GM19468 (cell line): Measurements from ENCODE around the gene IQGAP2.
"Not testable (repeated sequence)": the region's sequence is repeated elsewhere in the genome, so short reads cannot be mapped to it uniquely, and the experiment has no call there.

Experiments used
- ATAC-seq: cut with Tn5 transposase; IDR thresholded peaks from one replicate; pipeline ENCODE4 v1.9.1; 2021; ENCODE audit warnings: mild to moderate bottlenecking, moderate library complexity, moderate number of reproducible peaks; ENCODE audit not compliant: unreplicated experiment; ENCODE audit errors: extremely low read depth

IQGAP2 gene

DNA sequence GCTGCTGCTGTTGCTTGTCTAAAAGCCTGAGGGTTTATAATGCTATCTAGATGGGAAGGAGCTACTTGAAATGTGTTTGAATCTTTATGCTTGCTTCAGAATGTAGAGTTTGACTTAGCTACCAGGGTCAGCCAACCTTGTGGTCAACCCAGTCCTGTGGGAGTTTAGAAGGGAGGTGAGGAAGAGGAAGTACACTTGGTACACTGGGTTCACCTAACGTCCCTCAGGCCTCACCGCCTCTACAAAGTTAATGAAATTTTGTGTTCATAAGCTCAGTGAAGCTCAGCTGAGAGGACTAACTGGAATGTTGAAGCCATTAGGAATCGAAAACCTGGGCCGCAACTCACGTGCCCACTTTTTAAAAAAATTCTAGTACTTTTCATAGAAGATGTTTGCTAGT is 10.7 kb downstream of the IQGAP2 start:
- no peak for ATAC-seq

DNA sequence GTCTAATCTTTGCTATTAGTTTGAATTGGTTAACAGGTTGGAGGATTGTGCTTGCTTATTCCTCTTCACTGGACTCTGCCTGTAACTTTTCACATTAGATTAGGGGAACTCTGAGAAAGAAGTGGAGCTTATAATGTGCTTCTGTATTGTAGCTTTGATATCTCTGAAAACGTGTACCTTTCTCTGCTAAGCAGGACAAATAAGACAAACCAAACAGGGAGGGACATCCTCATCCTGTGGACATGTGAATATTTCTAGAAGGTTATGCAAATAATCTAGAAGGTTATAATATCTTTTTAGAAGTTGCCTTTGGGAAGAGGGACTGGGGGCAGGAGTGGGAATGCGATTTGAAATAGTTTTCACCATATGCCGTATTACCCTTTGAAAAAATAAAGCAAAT is 11.7 kb downstream of the IQGAP2 start:
- ATAC-seq: no peak

GRCh38 chr5:76415855-76416254 is 12.8 kb downstream of the IQGAP2 start:
- no peak for ATAC-seq

DNA sequence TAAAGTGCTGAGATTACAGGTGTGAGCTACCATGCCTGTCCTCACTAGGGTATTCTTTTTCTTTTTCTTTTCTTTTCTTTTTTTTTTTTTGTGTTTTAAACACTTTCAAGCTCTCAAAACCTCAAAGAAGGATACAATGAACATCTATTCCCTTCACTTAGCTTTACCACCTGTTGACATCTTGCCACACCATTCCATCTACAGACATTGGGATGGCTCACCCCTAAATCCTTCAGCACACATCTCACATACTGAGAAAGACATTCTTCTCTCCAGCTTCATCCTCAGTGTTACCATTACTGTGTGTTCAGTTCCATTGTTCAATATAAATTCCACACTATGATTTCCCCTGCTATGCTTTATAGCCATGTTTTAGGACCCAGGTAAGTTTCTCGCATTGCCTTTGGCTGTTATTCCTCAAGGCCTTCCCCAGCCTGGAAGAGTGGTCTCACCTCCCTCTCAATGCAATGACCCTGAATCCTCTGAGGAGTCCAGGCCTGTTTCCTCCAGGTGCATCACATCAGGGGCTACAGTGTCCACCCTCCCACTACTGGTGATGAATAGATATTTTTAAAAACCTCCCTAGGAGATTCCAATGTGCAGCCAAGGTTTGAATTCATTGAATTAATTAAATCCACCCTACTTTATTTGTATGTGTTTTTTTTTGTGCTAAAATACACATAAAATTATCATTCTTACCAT is 16.7 kb downstream of the IQGAP2 start:
- no peak for ATAC-seq

GRCh38 chr5:76422227-76422626 is 19.1 kb downstream of the IQGAP2 start:
- no peak for ATAC-seq

DNA sequence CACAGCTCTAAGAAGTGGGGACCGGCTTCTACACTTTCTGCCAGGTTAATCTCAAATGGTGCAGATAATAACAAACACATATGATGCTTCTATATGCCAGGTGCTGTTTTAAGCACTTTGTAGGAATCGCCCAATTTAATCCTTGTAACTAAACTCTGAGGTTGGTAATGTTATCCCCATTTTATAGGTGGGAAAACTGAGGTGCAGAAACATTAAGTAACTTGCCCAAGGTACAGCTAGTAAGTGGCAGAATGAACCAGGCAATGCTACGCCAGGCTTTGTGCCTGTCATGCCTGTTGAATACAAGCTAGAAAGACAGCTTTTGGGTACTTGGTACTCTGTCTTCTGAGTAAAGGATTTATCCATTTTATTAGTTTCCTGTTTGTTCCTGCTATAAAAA is 19.7 kb downstream of the IQGAP2 start:
- ATAC-seq: no peak

GRCh38 chr5:76425146-76425545 is 22.1 kb downstream of the IQGAP2 start:
- no peak for ATAC-seq

GRCh38 chr5:76425928-76426804 is 23.1 kb downstream of the IQGAP2 start:
- no peak for ATAC-seq

- ATAC-seq: no peak
Measured at GRCh38 chr5:76427206-76428140, 24.4 kb downstream of the IQGAP2 start.

DNA sequence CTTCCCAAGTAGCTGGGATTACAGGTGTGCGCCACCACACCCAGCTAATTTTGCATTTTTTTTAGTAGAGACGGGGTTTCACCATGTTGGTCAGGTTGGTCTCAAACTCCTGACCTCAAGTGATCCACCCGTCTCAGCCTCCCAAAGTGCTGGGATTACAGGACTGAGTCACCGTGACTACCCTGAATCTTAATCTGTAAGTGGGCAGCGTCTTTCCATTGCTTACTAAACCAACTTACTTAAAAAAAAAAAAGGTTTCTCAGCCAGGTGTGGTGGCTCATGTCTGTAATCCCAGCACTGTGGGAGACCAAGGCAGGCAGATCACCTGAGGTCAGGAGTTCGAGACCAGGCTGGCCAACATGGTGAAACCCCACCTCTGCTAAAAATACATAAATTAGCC is 25.5 kb downstream of the IQGAP2 start:
- not testable (repeated sequence) for ATAC-seq

DNA sequence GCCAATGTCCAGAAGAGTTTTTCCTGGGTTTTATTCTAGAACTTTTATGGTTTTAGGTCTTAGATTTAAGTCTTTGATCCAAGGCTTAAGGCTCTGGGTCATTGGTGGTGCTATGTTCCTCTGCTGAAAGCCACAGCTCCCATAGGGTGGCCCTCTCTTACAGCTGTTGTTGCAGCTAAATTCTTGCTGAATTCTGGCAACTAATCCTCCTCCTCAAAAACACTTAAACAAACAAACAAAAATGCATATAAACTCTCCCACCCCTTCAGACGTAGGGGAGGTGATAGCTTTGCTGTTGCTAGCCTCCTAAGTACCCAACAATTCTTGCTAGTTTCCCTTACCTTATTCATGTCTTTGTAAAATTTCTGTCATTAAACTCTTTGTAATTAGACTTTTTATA is 30.2 kb downstream of the IQGAP2 start:
- ATAC-seq: no peak

- not testable (repeated sequence) for ATAC-seq
Measured at GRCh38 chr5:76437507-76437906, 34.4 kb downstream of the IQGAP2 start.

DNA sequence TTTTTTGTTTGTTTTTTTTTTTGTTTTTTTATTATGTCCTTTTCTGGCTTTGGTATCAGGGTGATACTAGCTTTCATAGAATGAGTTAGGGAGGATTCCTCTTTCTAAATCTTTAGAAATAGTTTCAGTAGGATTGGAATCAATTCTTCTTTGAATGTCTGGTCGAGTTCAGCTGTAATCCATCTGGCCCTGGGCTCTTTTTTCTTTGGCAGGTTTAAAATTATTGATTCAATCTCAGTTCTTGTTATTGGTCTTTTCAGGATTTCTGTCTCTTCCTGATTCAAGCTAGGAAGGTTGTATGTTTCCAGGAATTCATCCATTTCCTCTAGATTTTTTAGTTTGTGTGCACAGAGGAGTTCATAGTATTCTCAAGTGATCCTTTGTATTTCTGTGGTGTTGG is 34.9 kb downstream of the IQGAP2 start:
- no peak for ATAC-seq

DNA sequence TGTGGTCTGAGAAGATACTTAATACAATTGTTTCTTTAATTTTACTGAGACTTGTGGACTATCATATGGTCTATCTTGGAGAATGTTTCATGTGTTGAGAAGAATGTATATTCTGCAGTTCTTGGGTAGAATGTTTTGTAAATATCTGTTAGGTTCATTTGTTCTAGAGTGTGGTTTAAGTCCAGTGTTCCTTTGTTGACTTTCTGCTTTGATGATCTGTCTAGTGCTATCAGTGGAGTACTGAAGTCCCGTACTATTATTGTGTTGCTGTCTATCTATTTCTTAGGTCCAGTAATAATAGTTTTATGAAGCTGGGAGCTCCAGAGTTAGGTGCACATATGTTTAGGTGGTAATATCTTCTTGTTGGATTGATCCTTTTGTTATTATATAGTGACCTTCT is 36.1 kb downstream of the IQGAP2 start:
- ATAC-seq: no peak

DNA sequence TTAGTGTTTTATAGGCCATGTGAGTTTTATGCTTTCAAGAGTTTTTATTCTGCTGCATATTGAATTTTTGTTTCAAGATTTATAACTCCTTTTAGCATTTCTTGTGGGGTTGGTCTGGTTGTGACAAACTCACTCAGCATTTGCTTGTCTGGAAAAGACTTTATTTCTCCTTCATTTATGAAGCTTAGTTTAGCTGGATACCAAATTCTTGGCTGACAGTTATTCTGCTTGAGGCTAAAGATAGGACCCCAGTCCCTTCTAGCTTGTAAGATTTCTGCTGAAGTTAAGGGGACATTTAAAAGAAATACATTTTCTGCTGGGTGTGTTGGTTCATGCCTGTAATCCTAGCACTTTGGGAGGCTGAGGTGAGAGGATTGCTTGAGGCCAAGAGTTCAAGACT is 36.8 kb downstream of the IQGAP2 start:
- no peak for ATAC-seq

- ATAC-seq: no peak
Measured at GRCh38 chr5:76441101-76441500, 38.0 kb downstream of the IQGAP2 start.

GRCh38 chr5:76441890-76442673 is 39.0 kb downstream of the IQGAP2 start:
- ATAC-seq: no peak

DNA sequence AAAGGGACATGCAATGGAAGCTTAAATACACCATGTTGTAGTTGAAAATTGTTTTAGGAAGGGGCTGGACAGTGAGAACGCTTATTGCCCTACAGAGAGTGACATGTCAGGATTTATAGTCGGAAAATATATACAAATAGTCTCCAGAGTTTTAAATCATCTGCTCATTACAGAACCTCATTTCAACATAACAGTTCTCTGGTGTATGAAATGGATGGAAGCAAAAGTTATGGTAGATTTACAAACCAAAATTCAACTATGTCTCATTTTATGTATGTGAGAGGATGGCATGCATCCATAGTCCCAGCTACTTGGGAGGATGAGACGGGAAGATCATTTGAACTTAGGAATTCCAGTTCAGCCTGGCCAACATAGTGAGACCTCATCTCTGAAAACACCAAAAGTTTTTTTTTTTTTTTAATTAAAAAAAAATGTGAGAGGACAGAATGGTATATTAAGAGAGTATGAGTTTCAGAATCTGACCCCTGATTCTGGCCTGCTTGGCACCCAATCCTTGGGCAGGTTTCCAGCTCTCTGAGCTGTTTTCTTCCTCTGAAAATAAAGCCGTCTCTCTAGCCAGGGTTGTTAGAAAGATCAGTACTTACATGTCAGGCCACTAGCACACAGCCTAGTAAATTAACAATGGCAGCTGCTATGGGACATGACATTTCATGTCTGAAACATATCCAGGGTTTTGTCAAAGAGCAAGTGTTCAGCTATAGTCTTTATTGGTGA is 40.1 kb downstream of the IQGAP2 start:
- ATAC-seq: no peak

DNA sequence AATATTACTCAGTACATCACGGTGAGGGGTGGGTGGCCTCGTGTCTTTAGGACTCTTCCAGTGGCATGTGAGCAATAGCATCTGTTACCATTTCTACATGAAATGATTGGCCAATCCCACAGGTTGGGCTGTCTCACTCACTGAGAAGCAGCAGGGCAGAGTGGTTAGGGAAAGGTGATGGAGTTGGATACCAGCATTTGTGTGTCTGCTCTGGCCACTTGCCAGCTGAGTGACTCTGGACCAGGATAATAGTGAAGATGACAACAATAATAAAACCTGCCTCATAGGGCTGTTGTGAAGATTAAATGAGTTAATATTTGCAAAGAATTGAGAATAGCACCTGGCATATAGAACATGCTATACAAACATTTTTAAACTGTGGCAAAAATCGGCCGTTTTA is 42.0 kb downstream of the IQGAP2 start:
- ATAC-seq: no peak
